Measurements from ENCODE around the gene LRRC10.

DNA sequence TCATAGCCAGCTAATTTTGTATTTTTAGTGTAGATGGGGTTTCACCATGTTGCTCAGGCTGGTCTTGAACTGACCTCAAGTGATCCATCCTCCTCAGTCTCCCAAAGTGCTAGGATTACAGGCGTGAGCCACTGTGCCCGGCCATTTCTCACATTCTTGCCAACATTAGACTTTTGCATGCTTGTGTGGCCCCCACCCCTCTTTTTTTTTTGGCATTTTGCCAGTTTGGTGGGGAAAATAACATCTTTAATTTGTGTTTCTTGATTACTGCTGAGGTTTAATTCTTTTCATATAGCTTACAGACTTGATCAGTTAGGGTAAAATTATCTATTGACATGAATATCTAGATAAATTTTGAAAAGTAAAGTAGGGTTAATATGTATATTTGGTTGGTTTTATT lies 21.6 kb downstream of the LRRC10 start:
- TF ChIP-seq POLR2A (IDR thresholded peaks at IDR 0.05; ENCODE audit: low read length), result no peak
- no peak for TF ChIP-seq RFX5 (IDR thresholded peaks at IDR 0.05)
- TF ChIP-seq MYC (IDR thresholded peaks at IDR 0.05; ENCODE audit: borderline replicate concordance, low read length), result no peak
- TF ChIP-seq, protein P1, sequence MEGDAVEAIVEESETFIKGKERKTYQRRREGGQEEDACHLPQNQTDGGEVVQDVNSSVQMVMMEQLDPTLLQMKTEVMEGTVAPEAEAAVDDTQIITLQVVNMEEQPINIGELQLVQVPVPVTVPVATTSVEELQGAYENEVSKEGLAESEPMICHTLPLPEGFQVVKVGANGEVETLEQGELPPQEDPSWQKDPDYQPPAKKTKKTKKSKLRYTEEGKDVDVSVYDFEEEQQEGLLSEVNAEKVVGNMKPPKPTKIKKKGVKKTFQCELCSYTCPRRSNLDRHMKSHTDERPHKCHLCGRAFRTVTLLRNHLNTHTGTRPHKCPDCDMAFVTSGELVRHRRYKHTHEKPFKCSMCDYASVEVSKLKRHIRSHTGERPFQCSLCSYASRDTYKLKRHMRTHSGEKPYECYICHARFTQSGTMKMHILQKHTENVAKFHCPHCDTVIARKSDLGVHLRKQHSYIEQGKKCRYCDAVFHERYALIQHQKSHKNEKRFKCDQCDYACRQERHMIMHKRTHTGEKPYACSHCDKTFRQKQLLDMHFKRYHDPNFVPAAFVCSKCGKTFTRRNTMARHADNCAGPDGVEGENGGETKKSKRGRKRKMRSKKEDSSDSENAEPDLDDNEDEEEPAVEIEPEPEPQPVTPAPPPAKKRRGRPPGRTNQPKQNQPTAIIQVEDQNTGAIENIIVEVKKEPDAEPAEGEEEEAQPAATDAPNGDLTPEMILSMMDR (IDR thresholded peaks at IDR 0.05), result no peak
- no peak for TF ChIP-seq JUN (IDR thresholded peaks at IDR 0.05)
